ENCODE measurements around the gene ATP11A.

ATP11A gene

GRCh38 chr13:112810608-112811007, 120.8 kb downstream of the ATP11A start:
- no peak overlapping the region for H3K4me3 ChIP-seq (ENCODE audit: low read length)
- H3K4me2 ChIP-seq (ENCODE audit: low read length), result no peak overlapping the region
- H3K27me3 ChIP-seq (ENCODE audit: low read depth, low read length), result no peaks in the 10 kb centered on the region
- H3K27ac ChIP-seq (ENCODE audit: low read length), result no peak overlapping the region
- no peaks in the 10 kb centered on the region for H4K20me1 ChIP-seq (ENCODE audit: insufficient read depth, low read length)
- peaks cover 38% of the 10 kb centered on the region for H3K36me3 ChIP-seq (replicated peaks; ENCODE audit: low read depth, low read length)
- no peaks in the 10 kb centered on the region for H3K9me3 ChIP-seq (ENCODE audit: insufficient read depth, low read length)
- H3K79me2 ChIP-seq (ENCODE audit: low read length), result no peaks in the 10 kb centered on the region
- no peak overlapping the region for H3K9ac ChIP-seq (ENCODE audit: low read length)
- H3K4me1 ChIP-seq (ENCODE audit: low read length), result peaks cover 10% of the 10 kb centered on the region
- no peak overlapping the region for H2AFZ ChIP-seq (ENCODE audit: low read depth, low read length)
- no peak for TF ChIP-seq EZH2phosphoT487 (IDR thresholded peaks at IDR 0.05; ENCODE audit: low read depth)
- no peak for TF ChIP-seq CTCF (IDR thresholded peaks at IDR 0.05; ENCODE audit: low read depth, low read length)

- H3K4me3 ChIP-seq (ENCODE audit: low read length), result no peak overlapping the region
- H3K27ac ChIP-seq (ENCODE audit: low read length), result no peak overlapping the region
- H4K20me1 ChIP-seq (ENCODE audit: insufficient read depth, low read length), result no peaks in the 10 kb centered on the region
- no peaks in the 10 kb centered on the region for H3K4me1 ChIP-seq (ENCODE audit: low read length)
- TF ChIP-seq EZH2phosphoT487 (IDR thresholded peaks at IDR 0.05; ENCODE audit: low read depth) (no peak), CTCF (IDR thresholded peaks at IDR 0.05; ENCODE audit: low read depth, low read length) (no peak)
- no peaks in the 10 kb centered on the region for H3K9me3 ChIP-seq (ENCODE audit: insufficient read depth, low read length)
- H3K9ac ChIP-seq (ENCODE audit: low read length), result no peak overlapping the region
- H2AFZ ChIP-seq (ENCODE audit: low read depth, low read length), result no peak overlapping the region
- no peak overlapping the region for H3K4me2 ChIP-seq (ENCODE audit: low read length)
- peaks cover 41% of the 10 kb centered on the region for H3K36me3 ChIP-seq (replicated peaks; ENCODE audit: low read depth, low read length)
- no peaks in the 10 kb centered on the region for H3K79me2 ChIP-seq (ENCODE audit: low read length)
- H3K27me3 ChIP-seq (ENCODE audit: low read depth, low read length), result no peaks in the 10 kb centered on the region
Observed at GRCh38 chr13:112812306-112813055, 122.6 kb downstream of the ATP11A start.

- H3K9me3 ChIP-seq (ENCODE audit: insufficient read depth, low read length), result no peaks in the 10 kb centered on the region
- H3K79me2 ChIP-seq (ENCODE audit: low read length), result no peaks in the 10 kb centered on the region
- no peak overlapping the region for H3K9ac ChIP-seq (ENCODE audit: low read length)
- H2AFZ ChIP-seq (ENCODE audit: low read depth, low read length), result no peak overlapping the region
- H3K36me3 ChIP-seq (replicated peaks; ENCODE audit: low read depth, low read length), result peaks cover 49% of the 10 kb centered on the region
- H3K4me1 ChIP-seq (ENCODE audit: low read length), result no peaks in the 10 kb centered on the region
- H3K4me3 ChIP-seq (ENCODE audit: low read length), result no peak overlapping the region
- no peak overlapping the region for H3K4me2 ChIP-seq (ENCODE audit: low read length)
- no peaks in the 10 kb centered on the region for H3K27me3 ChIP-seq (ENCODE audit: low read depth, low read length)
- H4K20me1 ChIP-seq (ENCODE audit: insufficient read depth, low read length), result no peaks in the 10 kb centered on the region
- H3K27ac ChIP-seq (ENCODE audit: low read length), result no peak overlapping the region
- TF ChIP-seq CTCF (IDR thresholded peaks at IDR 0.05; ENCODE audit: low read depth, low read length) (no peak), EZH2phosphoT487 (IDR thresholded peaks at IDR 0.05; ENCODE audit: low read depth) (no peak)
Observed at GRCh38 chr13:112813552-112813951, 123.7 kb downstream of the ATP11A start.

DNA sequence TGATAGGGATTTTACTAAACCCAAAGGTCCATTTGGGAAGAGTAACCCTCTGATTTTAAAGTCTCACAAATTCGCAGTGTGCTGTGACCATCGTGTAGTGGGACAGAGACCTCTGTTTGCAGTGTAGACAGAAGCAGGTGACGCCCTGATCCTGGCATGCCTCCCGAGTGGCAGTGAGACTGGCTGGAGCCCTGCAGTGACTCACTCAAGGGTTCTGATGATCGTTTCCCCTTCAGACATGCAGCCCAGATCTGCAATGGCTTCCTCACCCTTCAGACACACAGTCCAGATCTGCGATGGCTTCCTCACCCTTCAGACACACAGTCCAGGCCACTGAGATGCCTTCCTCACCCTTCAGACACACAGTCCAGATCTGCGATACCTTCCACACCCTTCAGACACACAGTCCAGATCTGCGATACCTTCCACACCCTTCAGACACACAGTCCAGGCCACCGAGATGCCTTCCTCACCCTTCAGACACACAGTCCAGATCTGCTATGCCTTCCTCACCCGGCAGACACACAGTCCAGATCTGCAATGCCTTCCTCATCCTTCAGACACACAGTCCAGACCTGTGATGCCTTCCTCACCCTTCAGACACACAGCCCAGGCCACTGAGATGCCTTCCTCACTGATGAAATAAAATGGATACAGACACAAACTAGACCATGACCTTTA, 125.2 kb downstream of the ATP11A start:
- H3K4me2 ChIP-seq (ENCODE audit: low read length), result no peak overlapping the region
- no peak overlapping the region for H2AFZ ChIP-seq (ENCODE audit: low read depth, low read length)
- H3K27ac ChIP-seq (ENCODE audit: low read length), result no peak overlapping the region
- no peaks in the 10 kb centered on the region for H3K9me3 ChIP-seq (ENCODE audit: insufficient read depth, low read length)
- H3K36me3 ChIP-seq (replicated peaks; ENCODE audit: low read depth, low read length), result peaks cover 60% of the 10 kb centered on the region
- no peaks in the 10 kb centered on the region for H3K79me2 ChIP-seq (ENCODE audit: low read length)
- no peaks in the 10 kb centered on the region for H3K4me1 ChIP-seq (ENCODE audit: low read length)
- no peak overlapping the region for H3K9ac ChIP-seq (ENCODE audit: low read length)
- H4K20me1 ChIP-seq (ENCODE audit: insufficient read depth, low read length), result no peaks in the 10 kb centered on the region
- TF ChIP-seq EZH2phosphoT487 (IDR thresholded peaks at IDR 0.05; ENCODE audit: low read depth), result no peak
- no peak for TF ChIP-seq CTCF (IDR thresholded peaks at IDR 0.05; ENCODE audit: low read depth, low read length)
- H3K4me3 ChIP-seq (ENCODE audit: low read length), result no peak overlapping the region
- H3K27me3 ChIP-seq (ENCODE audit: low read depth, low read length), result no peaks in the 10 kb centered on the region
